ENCODE results near the gene SYK.

DNA sequence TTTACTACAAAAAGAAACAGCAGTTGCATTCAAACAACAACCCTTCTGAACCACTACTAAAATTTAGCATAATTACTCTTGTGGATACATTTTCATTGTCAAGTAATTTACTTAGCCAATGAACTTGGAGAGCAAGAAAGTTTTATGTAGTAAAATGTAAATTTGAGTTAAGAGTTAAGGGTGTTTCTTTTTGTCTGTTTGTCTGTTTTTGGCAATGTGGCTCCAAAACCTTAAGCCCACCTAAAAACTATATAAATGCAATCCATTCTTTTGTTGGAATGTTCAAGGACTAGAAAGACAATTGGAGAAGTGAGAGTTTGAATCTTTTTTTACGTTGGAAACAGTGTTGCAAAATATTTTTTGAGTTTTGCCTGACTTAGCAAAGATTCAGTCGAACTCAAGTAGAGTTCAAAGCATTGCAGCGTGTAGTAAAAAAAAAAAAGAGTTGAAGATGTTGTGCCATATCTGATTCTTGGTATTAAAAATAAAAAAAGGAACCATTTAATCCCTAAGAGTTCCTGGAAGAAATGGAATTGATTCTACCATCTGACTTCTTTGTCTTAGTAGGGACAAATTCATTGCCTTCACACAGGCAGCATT is 867 bp downstream of the SYK start:
- TF ChIP-seq, protein P1, sequence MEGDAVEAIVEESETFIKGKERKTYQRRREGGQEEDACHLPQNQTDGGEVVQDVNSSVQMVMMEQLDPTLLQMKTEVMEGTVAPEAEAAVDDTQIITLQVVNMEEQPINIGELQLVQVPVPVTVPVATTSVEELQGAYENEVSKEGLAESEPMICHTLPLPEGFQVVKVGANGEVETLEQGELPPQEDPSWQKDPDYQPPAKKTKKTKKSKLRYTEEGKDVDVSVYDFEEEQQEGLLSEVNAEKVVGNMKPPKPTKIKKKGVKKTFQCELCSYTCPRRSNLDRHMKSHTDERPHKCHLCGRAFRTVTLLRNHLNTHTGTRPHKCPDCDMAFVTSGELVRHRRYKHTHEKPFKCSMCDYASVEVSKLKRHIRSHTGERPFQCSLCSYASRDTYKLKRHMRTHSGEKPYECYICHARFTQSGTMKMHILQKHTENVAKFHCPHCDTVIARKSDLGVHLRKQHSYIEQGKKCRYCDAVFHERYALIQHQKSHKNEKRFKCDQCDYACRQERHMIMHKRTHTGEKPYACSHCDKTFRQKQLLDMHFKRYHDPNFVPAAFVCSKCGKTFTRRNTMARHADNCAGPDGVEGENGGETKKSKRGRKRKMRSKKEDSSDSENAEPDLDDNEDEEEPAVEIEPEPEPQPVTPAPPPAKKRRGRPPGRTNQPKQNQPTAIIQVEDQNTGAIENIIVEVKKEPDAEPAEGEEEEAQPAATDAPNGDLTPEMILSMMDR (IDR thresholded peaks at IDR 0.05; ENCODE audit: low read depth, low read length): no peak
- no peak for TF ChIP-seq EZH2phosphoT487 (IDR thresholded peaks at IDR 0.05; ENCODE audit: low read depth)
